Colon (tissue), 2 donors: ENCODE measurements around the gene ARMC6.
"Not testable (repeated sequence)": the region's sequence is repeated elsewhere in the genome, so short reads cannot be mapped to it uniquely, and the experiment has no call there.

Source experiments
- FAIRE-seq: peaks from 2 replicates; lab custom pipeline; 2012; peaks lifted over from hg19 to GRCh38; lab: Jason Lieb, UNC
- donor health status: control.
- donor health status: control.

Gene ARMC6

GRCh38 chr19:19023376-19023775 lies 10.0 kb upstream of the ARMC6 start:
- FAIRE-seq = not testable (repeated sequence)

- FAIRE-seq = no peak
Measured at GRCh38 chr19:19025861-19026260, 7.5 kb upstream of the ARMC6 start.

GRCh38 chr19:19026299-19026971 lies 7.0 kb upstream of the ARMC6 start:
- no peak for FAIRE-seq

GRCh38 chr19:19027228-19027627 lies 6.2 kb upstream of the ARMC6 start:
- FAIRE-seq = no peak

- no peak for FAIRE-seq
Measured at GRCh38 chr19:19028526-19028925, 4.9 kb upstream of the ARMC6 start.

GRCh38 chr19:19031891-19032290 lies 1.5 kb upstream of the ARMC6 start:
- no peak for FAIRE-seq

DNA sequence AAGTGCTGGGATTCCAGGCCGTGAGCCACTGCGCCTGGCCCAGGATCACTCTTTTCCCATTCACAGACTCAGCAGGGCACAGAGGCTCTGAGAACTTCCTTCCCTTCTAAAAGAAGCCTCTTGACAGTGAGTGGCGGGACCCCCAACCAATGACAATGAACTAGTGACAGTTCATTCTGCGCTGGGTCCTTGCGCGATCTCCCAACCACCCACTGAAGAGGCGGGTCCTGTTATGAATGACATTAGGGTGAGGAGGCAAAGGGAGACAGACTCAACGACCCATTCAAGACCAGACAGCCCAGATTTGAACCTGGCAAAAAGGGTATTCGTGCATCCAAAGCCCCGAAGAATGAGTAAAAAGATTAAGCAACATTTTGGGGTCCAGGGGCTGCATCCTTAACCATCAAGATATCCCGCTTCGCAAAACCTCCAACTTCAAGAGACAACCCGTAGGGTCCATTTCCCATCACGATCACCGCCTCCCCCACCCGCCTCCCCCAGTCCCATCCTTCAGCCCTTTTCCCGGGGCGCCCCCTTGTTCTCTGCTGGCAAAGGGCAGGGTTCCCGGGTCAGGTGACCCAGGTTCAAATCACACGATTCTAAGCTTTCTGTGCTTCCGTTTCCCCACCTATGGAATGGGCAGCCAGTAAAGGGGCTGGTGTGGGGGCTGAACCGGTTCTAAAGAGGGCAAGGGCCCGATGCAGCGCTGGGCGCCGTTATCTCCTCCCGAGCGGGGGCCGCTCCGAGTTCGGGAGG lies 805 bp upstream of the ARMC6 start:
- no peak for FAIRE-seq

GRCh38 chr19:19033176-19033425 lies 302 bp upstream of the ARMC6 start:
- FAIRE-seq = no peak

DNA sequence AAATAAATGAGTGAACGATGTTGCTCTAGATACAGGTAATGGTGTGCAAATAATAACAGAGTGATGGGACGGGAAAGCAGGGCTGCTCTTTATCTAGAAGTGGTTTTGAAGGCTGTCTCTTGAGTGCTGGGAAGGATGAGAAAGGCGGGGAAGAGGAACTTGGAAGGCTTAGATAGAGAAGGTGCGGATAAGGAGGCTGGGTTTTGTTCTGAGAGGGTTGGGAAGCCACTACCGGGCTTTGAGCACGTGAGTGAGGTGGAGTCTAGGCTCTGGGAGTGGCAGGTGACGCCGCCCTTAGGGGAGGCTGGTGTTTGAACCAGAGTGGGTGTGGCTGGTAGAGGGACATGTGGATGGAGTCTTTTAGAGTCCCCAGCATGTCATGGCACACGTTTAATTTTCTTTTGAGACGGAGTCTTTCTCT lies 811 bp downstream of the ARMC6 start:
- FAIRE-seq = no peak

DNA sequence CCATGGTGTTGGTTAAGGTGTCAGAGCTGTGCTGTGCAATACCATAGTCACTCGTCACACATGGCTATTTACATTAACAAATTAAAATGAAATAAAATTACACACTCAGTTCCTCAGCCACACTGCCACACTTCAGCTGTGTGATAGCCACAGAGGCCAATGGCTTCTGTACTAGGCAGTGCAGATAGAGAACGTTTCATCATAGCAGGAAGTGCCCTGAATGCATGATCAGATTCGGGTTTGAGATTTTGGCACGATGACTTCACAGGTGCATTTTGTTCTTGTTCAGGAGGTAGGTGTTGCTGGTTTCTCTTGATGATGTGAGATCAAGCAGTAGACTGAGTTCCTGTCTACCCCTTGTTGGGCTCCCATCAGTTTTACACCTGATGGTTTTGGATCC lies 6.5 kb downstream of the ARMC6 start:
- FAIRE-seq = no peak

GRCh38 chr19:19040417-19040816 lies 7.0 kb downstream of the ARMC6 start:
- FAIRE-seq = no peak

DNA sequence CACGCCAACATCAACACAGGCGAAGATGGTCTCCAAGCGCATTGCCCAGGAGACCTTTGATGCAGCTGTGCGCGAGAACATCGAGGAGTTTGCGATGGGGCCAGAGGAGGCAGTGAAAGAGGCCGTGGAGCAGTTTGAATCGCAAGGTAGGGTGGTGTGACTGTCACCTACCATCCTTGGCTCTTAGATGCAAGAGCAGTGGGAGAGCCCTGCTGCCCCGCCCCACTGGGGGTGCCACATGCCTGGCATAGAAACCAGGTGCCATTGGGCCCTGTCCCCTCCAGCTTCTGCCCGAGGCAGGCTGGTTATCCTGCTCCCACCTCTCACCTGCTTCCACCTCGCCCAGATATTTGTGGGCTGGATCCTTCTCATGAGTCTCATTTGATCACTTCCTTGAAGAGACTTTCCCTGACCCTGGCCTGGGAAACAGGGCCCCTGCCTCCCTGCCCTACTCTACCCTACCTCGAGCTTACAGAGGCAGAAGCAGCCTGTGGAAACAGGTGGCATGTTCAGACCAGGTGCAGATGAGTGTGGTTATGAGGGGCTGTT lies 9.4 kb downstream of the ARMC6 start:
- FAIRE-seq = no peak

GRCh38 chr19:19043481-19043880 lies 10.1 kb downstream of the ARMC6 start:
- FAIRE-seq = no peak

DNA sequence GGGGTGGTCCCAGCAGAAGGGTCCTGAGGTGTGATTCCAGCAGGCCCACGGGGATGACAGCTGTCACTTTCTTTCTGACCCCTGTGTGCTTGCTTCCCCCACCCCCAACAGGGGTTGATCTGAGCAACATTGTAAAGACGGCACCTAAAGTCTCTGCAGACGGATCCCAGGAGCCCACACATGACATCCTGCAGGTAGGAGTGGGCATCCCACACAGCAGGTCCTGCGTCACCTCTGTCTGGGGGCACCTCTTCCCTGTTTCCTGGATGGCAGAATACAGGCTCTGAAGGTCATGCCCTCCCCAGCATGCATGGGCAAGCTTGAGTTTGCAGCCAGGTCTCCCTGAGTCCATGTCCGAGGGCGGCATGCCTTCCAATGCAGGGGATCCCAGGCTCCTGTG lies 10.5 kb downstream of the ARMC6 start:
- no peak for FAIRE-seq

GRCh38 chr19:19049406-19049805 lies 16.0 kb downstream of the ARMC6 start:
- no peak for FAIRE-seq

DNA sequence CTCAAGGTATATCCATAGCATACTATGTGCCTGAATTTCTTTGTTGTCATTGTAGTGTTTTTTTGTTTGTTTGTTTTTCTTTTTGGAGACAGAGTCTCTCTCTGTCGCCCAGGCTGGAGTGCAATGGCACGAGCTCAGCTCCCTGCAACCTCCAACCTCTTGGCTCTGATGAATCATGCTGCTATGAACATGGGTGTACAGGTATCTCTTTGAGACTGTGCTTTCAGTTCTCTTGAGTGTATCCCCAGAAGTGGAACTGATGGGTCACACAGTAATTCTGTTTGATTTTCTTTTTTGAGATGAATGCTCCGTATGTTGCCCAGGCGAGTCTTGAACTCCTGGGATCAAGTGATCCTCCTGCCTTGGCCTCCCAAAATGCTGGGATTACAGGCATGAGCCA lies 16.7 kb downstream of the ARMC6 start:
- FAIRE-seq = no peak

- no peak for FAIRE-seq
Measured at GRCh38 chr19:19050731-19051130, 17.3 kb downstream of the ARMC6 start.

GRCh38 chr19:19051478-19052213 lies 18.2 kb downstream of the ARMC6 start:
- no peak for FAIRE-seq

DNA sequence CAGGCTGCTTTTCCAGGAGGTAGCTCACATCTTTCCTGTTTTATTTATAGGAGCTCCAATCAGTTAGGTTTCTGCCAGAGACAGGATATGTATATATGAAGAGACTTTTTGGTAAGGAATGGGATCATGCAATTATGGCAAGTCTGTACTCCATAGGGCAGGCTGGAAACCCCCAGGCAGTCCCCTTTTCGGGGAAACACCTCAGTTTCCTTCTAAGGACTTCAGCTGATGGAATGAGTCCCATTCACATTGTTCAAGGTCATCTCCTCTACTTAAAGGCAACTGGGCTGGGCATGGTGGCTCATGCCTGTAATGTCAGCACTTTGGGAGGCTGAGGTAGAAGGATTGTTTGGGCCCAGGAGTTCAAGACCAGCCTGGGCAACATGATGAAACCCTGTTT lies 19.5 kb downstream of the ARMC6 start:
- no peak for FAIRE-seq

DNA sequence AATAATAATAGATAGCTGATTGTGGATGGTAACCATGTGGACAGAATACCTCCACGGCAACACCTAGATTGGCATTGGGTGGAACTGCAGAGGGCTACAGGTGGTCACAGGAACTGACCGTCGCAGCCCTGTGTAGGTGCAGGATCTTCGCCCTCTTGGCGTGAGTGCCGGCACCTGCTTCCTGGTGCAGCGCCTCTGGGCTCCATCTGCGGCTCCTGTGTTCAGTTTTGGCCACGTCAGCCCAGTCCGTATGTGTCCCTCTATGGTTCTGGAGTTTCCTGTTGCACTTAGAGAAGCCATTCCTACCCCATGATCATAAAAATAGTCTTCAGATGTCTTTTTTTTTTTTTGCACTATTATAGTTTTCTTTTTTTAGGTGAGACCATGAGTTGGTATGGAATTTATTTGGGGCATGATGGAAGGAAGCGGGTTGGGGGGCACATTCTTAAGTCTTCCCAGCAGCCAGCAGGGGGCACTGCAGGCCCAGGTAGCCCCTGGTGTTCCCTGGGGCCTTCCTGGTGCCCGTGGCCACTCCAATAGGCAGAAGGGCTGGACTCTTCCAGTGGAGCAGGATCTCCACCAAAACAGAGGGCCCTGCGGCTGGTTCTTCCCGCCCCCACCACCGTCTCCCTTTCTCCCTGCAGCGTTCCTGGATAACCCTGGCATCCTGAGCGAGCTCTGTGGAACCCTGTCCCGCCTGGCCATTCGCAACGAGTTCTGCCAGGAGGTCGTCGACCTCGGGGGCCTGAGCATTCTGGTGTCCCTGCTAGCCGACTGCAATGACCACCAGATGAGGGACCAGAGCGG lies 20.3 kb downstream of the ARMC6 start:
- FAIRE-seq = no peak

- FAIRE-seq = no peak
Measured at GRCh38 chr19:19054315-19054938, 21.0 kb downstream of the ARMC6 start.

- FAIRE-seq = no peak
Measured at GRCh38 chr19:19054939-19055440, 21.6 kb downstream of the ARMC6 start.
